OCI-LY7 (cell line): Measurements from ENCODE around the gene HMGCLL1. TPM values are rescaled to one million over a fixed set of nuclear protein-coding genes. Genes with fewer than 3 reads are reported as not detected.

Source experiments
- BruUV-seq: library from RNA; stranded (reverse); fragments of 400-500 nt; replicated peaks from 2 replicates; lab custom pipeline; 2021; lab: Mats Ljungman, UMichigan
- CTCF ChIA-PET: fragments of 300-600 bp; sonication (Branson Sonifier 250); formaldehyde crosslinking; loops from one replicate; lab custom pipeline; 2022; ENCODE audit warnings: antibody characterized with exemption; ENCODE audit not compliant: unreplicated experiment; lab: Charles Lee
- POLR2A ChIA-PET: fragments of 300-600 bp; sonication (Branson Sonifier 250); formaldehyde crosslinking; loops from one replicate; lab custom pipeline; 2022; ENCODE audit warnings: antibody characterized with exemption; lab: Charles Lee
- DNase-seq: peaks from one replicate; pipeline ENCODE4 v3.0.0-alpha.2; 2015; ENCODE audit warnings: low spot score
- H2AFZ ChIP-seq: fragments of 200-600 bp; sonication (generic), shearing (Covaris generic); 2 replicates; pipeline ENCODE4 v1.6.1; 2014; ENCODE audit warnings: mild to moderate bottlenecking, antibody characterized with exemption, low read length, moderate library complexity
- H3K27ac ChIP-seq: fragments of 200-600 bp; sonication (generic); 2 replicates; pipeline ENCODE4 v1.5.1; 2014; ENCODE audit warnings: mixed run types, low read depth, mild to moderate bottlenecking, moderate library complexity, low read length, inconsistent platforms; ENCODE audit not compliant: poor library complexity, severe bottlenecking
- H3K36me3 ChIP-seq: fragments of 200-600 bp; sonication (generic); 2 replicates; pipeline ENCODE4 v1.6.1; 2014; ENCODE audit warnings: mild to moderate bottlenecking, antibody characterized with exemption, low read length, moderate library complexity, mixed read lengths; ENCODE audit not compliant: insufficient read depth
- H3K4me1 ChIP-seq: fragments of 200-600 bp; sonication (generic); 2 replicates; pipeline ENCODE4 v1.5.1; 2014; ENCODE audit warnings: mild to moderate bottlenecking, low read length; ENCODE audit not compliant: insufficient read depth, poor library complexity, severe bottlenecking
- H3K4me2 ChIP-seq: fragments of 200-600 bp; sonication (generic); 2 replicates; pipeline ENCODE4 v1.6.1; 2014; ENCODE audit warnings: mild to moderate bottlenecking, low read length
- H3K4me3 ChIP-seq: fragments of 200-600 bp; sonication (generic); 2 replicates; pipeline ENCODE4 v1.5.1; 2014; ENCODE audit warnings: mild to moderate bottlenecking, low read depth, low read length; ENCODE audit not compliant: poor library complexity, severe bottlenecking
- H3K79me2 ChIP-seq: fragments of 200-600 bp; sonication (generic); 2 replicates; pipeline ENCODE4 v1.6.1; 2016; ENCODE audit warnings: low read depth, mild to moderate bottlenecking, low read length, moderate library complexity, mixed read lengths; ENCODE audit not compliant: insufficient read depth
- H3K9me2 ChIP-seq: fragments of 200-600 bp; sonication (generic); 2 replicates; pipeline ENCODE4 v1.6.1; 2016; ENCODE audit warnings: mild to moderate bottlenecking, low read length, mixed read lengths; ENCODE audit not compliant: insufficient read depth
- H3K9me3 ChIP-seq: fragments of 200-600 bp; sonication (generic); 2 replicates; pipeline ENCODE4 v1.6.1; 2014; ENCODE audit warnings: mild to moderate bottlenecking, mixed run types, low read length, mixed read lengths
- H4K20me1 ChIP-seq: fragments of 200-600 bp; sonication (generic); 2 replicates; pipeline ENCODE4 v1.6.1; 2014; ENCODE audit warnings: mild to moderate bottlenecking, antibody characterized with exemption, low read length, moderate library complexity, mixed read lengths; ENCODE audit not compliant: insufficient read depth
- CTCF ChIP-seq: fragments of 200-600 bp; sonication (generic); conservative IDR thresholded peaks from 2 replicates; pipeline ENCODE4 v1.5.1; 2014; ENCODE audit warnings: mild to moderate bottlenecking, antibody characterized with exemption, low read length, moderate library complexity, mixed read lengths
- EZH2phosphoT487 ChIP-seq: fragments of 200-600 bp; sonication (generic); IDR thresholded peaks from 2 replicates; pipeline ENCODE4 v1.6.1; 2018; ENCODE audit warnings: low read depth, borderline replicate concordance, mild to moderate bottlenecking, mixed run types, antibody characterized with exemption, low read length, moderate library complexity, mixed read lengths
- intact Hi-C: fragments of 100-400 bp; cut with micrococcal nuclease; formaldehyde crosslinking; loops from one replicate; pipeline ENCODE4 v1.10.0; 2022; ENCODE audit not compliant: unreplicated experiment
- total RNA-seq, 2 experiments: library from RNA; depleted of rRNA in 1 of 2; stranded (reverse); fragments of >200 nt in 1 of 2; shearing (Covaris generic) in 1 of 2; gene quantifications; 2 replicates each; pipeline ENCODE4 v1.2.3, GENCODE V29; 2014 to 2022

HMGCLL1 gene
- total RNA-seq, 2 experiments from 2014 or later: not detected

DNA sequence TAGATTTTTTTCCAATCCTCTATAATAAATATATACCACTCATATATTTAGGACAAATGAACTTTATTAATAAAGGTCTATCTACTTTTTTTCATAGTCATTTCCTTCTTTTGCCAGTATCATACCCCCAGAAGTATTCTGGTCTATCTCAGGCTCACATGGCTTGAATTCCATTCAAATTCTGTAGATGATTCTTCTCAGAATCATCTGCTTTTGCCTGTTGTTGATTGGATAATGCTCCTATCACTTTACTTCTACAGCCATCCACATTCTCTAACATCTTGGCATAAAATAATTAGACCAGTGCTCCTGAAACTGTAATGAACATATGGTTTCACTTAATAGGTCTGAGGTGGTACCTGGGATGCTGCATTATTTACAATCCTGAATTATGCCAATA is 130.5 kb downstream of the HMGCLL1 start:
- Histone ChIP-seq H3K4me2 (no peak overlapping the region), H3K4me3 (no peak overlapping the region), H3K79me2 (no peaks in the 10 kb centered on the region), H3K9me2 (no peaks in the 10 kb centered on the region), H4K20me1 (no peaks in the 10 kb centered on the region; the same call in 1 of the 2 replicates), H3K36me3 (no peaks in the 10 kb centered on the region), H3K4me1 (no peaks in the 10 kb centered on the region), H2AFZ (no peak overlapping the region), H3K27ac (no peak overlapping the region), H3K9me3 (no peaks in the 10 kb centered on the region)
- ChIA-PET POLR2A (no interaction called here), CTCF (no interaction called here)
- BruUV-seq: no TSS peak
- TF ChIP-seq EZH2phosphoT487 (no peak), CTCF (no peak)
- intact Hi-C loops: no loop called here
- DNase-seq: no peak

DNA sequence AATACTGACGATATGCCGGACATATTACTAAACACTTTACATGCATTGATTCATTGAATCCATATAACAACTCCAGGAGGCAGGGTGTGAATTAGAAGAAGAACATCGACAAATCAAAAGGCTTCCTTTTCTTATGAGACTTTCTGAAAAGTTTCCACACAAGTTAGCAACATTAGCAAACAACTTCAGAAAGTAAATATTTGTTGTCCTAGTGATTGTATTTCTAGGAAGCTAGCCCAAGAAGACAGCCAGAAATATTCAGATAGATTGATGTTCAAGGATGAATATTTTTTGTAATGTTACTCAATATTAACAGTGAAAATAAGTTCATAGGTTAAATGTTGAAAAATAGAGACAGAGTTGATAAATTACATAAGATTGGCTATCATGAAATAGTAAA is 131.1 kb downstream of the HMGCLL1 start:
- TF ChIP-seq CTCF (no peak), EZH2phosphoT487 (no peak)
- intact Hi-C loops: no loop called here
- no TSS peak for BruUV-seq

GRCh38 chr6:55445648-55446204 is 133.3 kb downstream of the HMGCLL1 start:
- ChIA-PET CTCF (no interaction called here), POLR2A (interaction anchor here (1.0 kb wide), 1 partner anchor 22 kb away, joined by 4 read pairs; no protein-coding TSS in a partner anchor)
- no peaks in the 10 kb centered on the region for H3K4me1 ChIP-seq
- DNase-seq: peak; percentile 19
- no peaks in the 10 kb centered on the region; the same call in 1 of the 2 replicates for H4K20me1 ChIP-seq
- no peaks in the 10 kb centered on the region for H3K9me2 ChIP-seq
- intact Hi-C loops: no loop called here
- no peak overlapping the region for H3K27ac ChIP-seq
- no peaks in the 10 kb centered on the region for H3K36me3 ChIP-seq
- BruUV-seq: no TSS peak
- H3K4me3 ChIP-seq: no peak overlapping the region
- H3K9me3 ChIP-seq: no peaks in the 10 kb centered on the region
- H2AFZ ChIP-seq: no peak overlapping the region
- H3K79me2 ChIP-seq: no peaks in the 10 kb centered on the region
- TF ChIP-seq CTCF (peak; percentile 83), EZH2phosphoT487 (no peak)
- no peak overlapping the region for H3K4me2 ChIP-seq

More for the DNA sequence above, 131.1 kb downstream of the HMGCLL1 start:
- POLR2A ChIA-PET: no interaction called here
- Histone ChIP-seq H4K20me1 (no peaks in the 10 kb centered on the region; the same call in 1 of the 2 replicates), H3K4me3 (no peak overlapping the region), H3K4me1 (no peaks in the 10 kb centered on the region), H3K4me2 (no peak overlapping the region), H3K36me3 (no peaks in the 10 kb centered on the region), H3K27ac (no peak overlapping the region), H2AFZ (no peak overlapping the region), H3K79me2 (no peaks in the 10 kb centered on the region), H3K9me2 (no peaks in the 10 kb centered on the region), H3K9me3 (no peaks in the 10 kb centered on the region)
- CTCF ChIA-PET: no interaction called here
- no peak for DNase-seq
